Subcutaneous adipose tissue (tissue), 4 donors: ENCODE results near the gene MRNIP. TPM values are rescaled to one million over a fixed set of nuclear protein-coding genes. Genes with fewer than 3 reads are reported as not detected.

Experiments used
- total RNA-seq, 4 donors: library from RNA; depleted of rRNA; stranded (reverse); fragments of >200 nt; gene quantifications; one replicate each; pipeline ENCODE4 v1.1.0, GENCODE V29; 2016
- TF ChIP-seq, protein P1 (sequence below): fragments of 450-650 bp; IDR thresholded peaks from one replicate; pipeline ENCODE4 v1.5.1; 2016; ENCODE audit warnings: low read depth, mild to moderate bottlenecking, control low read depth, antibody characterized with exemption, moderate library complexity

MRNIP gene
- total RNA-seq, 4 donors from 2014 or later: 14.5 to 46.0 (median 31.0) TPM

DNA sequence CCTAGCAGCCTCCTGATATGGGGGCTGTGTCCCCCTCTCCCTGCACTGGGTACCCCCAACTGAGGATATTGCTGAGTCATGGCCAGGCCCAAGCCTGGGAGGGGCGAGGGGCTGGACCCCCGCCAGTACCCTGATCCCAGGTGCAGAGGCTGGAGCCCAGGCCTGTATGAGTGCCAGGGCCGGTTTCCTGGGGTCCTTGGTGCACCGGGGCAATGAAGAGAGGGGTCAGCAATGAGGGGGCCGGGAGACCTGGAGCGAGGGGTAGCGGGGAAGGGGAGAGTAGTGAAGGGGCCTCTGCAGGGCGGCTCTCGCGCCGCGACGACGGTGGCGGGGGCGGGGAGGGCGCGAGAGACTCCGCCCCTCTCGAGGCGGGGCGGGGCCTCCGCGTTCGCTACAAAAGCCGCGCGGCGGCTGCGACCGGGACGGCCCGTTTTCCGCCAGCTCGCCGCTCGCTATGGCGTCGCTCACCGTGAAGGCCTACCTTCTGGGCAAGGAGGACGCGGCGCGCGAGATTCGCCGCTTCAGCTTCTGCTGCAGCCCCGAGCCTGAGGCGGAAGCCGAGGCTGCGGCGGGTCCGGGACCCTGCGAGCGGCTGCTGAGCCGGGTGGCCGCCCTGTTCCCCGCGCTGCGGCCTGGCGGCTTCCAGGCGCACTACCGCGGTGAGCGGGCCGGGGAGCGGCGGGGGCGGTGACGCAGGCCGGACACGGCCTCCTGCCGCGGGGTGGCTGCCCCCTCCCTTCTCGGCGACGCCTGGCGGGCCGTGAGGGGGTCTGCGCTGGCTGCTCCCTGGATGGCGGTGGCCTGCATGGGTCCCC lies 37.9 kb downstream of the MRNIP start, which contains the start of gene SQSTM1:
Gene SQSTM1 (plus strand): TSS at position 423 of the 815 bp plus-strand sequence. CDS start 32 bp downstream, at position 455.
- TF ChIP-seq, protein P1, sequence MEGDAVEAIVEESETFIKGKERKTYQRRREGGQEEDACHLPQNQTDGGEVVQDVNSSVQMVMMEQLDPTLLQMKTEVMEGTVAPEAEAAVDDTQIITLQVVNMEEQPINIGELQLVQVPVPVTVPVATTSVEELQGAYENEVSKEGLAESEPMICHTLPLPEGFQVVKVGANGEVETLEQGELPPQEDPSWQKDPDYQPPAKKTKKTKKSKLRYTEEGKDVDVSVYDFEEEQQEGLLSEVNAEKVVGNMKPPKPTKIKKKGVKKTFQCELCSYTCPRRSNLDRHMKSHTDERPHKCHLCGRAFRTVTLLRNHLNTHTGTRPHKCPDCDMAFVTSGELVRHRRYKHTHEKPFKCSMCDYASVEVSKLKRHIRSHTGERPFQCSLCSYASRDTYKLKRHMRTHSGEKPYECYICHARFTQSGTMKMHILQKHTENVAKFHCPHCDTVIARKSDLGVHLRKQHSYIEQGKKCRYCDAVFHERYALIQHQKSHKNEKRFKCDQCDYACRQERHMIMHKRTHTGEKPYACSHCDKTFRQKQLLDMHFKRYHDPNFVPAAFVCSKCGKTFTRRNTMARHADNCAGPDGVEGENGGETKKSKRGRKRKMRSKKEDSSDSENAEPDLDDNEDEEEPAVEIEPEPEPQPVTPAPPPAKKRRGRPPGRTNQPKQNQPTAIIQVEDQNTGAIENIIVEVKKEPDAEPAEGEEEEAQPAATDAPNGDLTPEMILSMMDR: no peak

DNA sequence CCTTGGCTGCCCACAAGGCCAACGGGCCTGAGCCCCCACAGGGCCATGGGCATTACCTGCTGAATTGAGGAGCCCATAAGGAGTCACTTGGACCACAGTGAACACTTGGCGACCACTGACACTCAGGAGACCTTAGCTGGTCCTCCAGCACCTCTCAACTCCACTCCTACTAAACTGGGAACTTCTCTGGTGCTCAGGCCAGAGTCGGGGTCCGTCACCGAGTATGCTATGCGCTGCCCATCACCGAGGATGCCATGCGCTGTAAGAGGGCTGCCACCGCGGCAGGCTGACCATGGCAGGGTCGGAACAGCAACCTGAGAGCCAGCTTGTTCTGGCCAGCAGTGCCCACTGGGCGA lies 38.5 kb downstream of the MRNIP start:
- TF ChIP-seq, protein P1: no peak

DNA sequence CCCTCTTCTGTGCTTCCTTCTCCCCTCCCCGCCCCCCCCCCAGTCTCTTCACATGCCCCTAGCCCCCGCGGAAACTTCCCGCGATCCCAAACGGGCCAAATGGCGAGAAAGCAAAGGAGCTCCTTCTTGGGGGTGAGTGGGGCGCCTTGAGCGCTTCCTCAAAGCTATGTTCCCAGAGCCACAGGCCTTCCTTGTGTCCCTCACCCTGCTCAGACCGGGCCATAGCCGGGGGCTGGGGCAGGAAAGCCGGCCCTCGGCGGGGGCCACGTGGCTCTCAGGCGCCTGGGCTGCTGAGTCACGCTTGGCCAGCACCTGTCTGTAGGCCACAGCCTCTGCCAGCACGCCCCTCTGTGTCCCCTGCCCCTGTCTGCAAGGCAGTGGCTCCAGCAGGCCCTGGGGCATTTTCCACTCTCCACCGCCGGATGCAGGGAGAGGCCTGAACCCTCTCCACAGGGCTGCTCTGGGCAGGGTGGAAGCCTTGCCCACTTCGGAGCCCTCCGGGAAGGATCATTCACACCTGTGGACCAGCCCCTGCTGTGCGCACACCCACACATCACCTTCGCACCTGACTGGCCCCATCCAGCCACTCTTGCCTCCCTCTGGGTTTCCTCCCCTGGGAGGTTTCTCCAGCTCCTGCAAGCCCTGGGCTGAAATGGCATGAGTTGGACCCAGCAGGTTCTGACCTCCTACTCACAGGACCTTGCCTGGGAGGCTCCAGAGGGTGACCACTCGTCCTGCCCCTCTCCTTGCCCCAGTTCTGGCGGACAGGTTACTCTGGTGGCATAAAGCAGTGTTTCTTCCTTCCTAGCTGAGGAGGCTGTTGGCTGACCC lies 39.1 kb downstream of the MRNIP start:
- TF ChIP-seq, protein P1: no peak

DNA sequence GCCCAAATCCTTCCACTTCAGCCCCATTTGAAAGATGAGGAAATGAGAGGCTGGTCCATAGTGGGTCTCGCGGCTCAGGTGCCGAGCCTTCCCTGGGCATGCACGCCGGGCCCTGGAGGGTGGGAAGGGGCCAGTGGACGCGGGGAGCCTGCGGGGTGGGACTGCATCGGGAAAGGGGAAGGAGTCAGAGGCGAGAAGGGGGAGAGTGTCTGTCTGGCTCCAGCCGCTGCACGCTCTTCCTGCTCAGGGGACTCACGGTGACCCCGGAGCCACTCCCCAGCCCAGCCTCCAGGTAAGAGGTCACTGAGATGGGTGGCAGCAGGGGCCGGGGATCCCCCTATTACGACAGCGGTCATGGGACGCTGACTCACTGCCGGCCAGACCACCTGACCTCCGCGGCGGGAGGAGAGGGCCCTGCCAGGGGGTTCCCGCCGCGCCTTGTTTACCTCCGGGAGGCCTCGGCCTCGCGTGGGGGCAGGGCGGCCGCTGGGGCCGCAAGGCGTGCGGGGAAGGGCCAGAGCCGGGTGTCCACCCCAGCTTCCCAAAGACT lies 39.8 kb downstream of the MRNIP start:
- TF ChIP-seq, protein P1: no peak

DNA sequence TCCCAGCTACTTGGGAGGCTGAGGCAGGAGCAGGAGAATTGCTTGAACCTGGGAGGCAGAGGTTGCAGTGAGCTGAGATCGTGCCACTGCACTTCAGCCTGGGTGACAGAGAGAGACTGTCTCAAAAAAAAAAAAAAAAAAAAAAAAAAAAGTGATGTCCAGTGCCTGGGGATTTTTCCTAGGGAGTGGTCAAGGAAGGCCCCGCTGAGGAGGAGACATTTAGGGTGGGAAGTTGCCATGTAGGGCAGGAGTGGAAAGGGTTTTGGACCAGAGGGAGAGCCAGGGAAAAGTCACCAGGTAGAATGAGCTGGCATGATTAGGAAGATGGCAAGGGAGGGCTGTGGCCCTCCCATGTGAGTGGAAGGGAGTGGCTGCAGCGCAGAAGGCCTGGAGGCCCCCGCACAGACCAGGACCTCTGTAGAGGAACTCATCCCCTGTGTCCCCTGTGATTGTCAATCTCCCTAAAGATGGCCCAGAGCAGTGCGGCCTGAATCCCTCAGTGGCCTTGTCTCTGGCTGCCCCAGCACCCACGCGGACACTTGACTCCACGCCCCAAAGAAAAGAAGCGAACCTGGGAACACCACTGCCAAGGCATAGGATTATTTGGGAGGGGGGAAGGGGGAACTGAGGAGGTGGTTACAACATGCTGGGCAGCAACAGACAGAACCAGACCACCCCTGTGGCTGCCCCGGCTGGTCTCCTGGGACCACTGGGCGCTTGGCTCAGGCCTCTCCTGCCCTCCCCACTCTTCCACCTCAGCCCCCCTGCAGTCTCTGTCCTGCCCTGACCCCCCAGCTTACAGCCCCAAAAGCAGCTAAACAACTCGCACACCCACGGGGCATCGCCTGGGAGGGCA lies 40.5 kb downstream of the MRNIP start:
- TF ChIP-seq, protein P1: no peak

DNA sequence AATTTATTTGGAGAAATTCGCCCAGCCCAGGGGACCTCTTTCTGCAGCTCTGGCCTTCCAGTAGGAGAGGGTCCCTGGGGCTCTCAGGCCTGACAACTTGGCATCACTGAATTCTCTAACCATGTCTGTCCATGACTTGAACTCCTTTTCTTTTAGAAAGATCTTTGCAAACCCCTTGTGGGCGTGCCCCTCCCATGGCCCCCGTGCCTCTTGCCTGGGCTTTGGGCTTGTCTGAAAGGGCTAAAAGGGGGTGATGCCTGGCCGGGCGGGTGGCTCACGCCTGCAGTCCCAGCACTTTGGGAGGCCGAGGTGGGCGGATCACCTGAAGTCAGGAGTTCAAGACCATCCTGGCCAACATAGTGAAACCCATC lies 41.2 kb downstream of the MRNIP start:
- TF ChIP-seq, protein P1: no peak
